OCI-LY7 (cell line): Measurements from ENCODE around the gene NBEAL2. TPM values are rescaled to one million over a fixed set of nuclear protein-coding genes. Genes with fewer than 3 reads are reported as not detected.
A peak's percentile ranks its signal among the peaks of the same experiment; 100 is the strongest.

ENCODE experiments used
- BruUV-seq: library from RNA; stranded (reverse); fragments of 400-500 nt; replicated peaks from 2 replicates; lab custom pipeline; 2021; lab: Mats Ljungman, UMichigan
- CTCF ChIA-PET: fragments of 300-600 bp; sonication (Branson Sonifier 250); formaldehyde crosslinking; loops from one replicate; lab custom pipeline; 2022; ENCODE audit warnings: antibody characterized with exemption; ENCODE audit not compliant: unreplicated experiment; lab: Charles Lee
- POLR2A ChIA-PET: fragments of 300-600 bp; sonication (Branson Sonifier 250); formaldehyde crosslinking; loops from one replicate; lab custom pipeline; 2022; ENCODE audit warnings: antibody characterized with exemption; lab: Charles Lee
- DNase-seq: peaks from one replicate; pipeline ENCODE4 v3.0.0-alpha.2; 2015; ENCODE audit warnings: low spot score
- H2AFZ ChIP-seq: fragments of 200-600 bp; sonication (generic), shearing (Covaris generic); 2 replicates; pipeline ENCODE4 v1.6.1; 2014; ENCODE audit warnings: mild to moderate bottlenecking, antibody characterized with exemption, low read length, moderate library complexity
- H3K27ac ChIP-seq: fragments of 200-600 bp; sonication (generic); 2 replicates; pipeline ENCODE4 v1.5.1; 2014; ENCODE audit warnings: mixed run types, low read depth, mild to moderate bottlenecking, moderate library complexity, low read length, inconsistent platforms; ENCODE audit not compliant: poor library complexity, severe bottlenecking
- H3K36me3 ChIP-seq: fragments of 200-600 bp; sonication (generic); 2 replicates; pipeline ENCODE4 v1.6.1; 2014; ENCODE audit warnings: mild to moderate bottlenecking, antibody characterized with exemption, low read length, moderate library complexity, mixed read lengths; ENCODE audit not compliant: insufficient read depth
- H3K4me1 ChIP-seq: fragments of 200-600 bp; sonication (generic); 2 replicates; pipeline ENCODE4 v1.5.1; 2014; ENCODE audit warnings: mild to moderate bottlenecking, low read length; ENCODE audit not compliant: insufficient read depth, poor library complexity, severe bottlenecking
- H3K4me2 ChIP-seq: fragments of 200-600 bp; sonication (generic); 2 replicates; pipeline ENCODE4 v1.6.1; 2014; ENCODE audit warnings: mild to moderate bottlenecking, low read length
- H3K4me3 ChIP-seq: fragments of 200-600 bp; sonication (generic); 2 replicates; pipeline ENCODE4 v1.5.1; 2014; ENCODE audit warnings: mild to moderate bottlenecking, low read depth, low read length; ENCODE audit not compliant: poor library complexity, severe bottlenecking
- H3K79me2 ChIP-seq: fragments of 200-600 bp; sonication (generic); 2 replicates; pipeline ENCODE4 v1.6.1; 2016; ENCODE audit warnings: low read depth, mild to moderate bottlenecking, low read length, moderate library complexity, mixed read lengths; ENCODE audit not compliant: insufficient read depth
- H3K9me2 ChIP-seq: fragments of 200-600 bp; sonication (generic); 2 replicates; pipeline ENCODE4 v1.6.1; 2016; ENCODE audit warnings: mild to moderate bottlenecking, low read length, mixed read lengths; ENCODE audit not compliant: insufficient read depth
- H3K9me3 ChIP-seq: fragments of 200-600 bp; sonication (generic); 2 replicates; pipeline ENCODE4 v1.6.1; 2014; ENCODE audit warnings: mild to moderate bottlenecking, mixed run types, low read length, mixed read lengths
- H4K20me1 ChIP-seq: fragments of 200-600 bp; sonication (generic); 2 replicates; pipeline ENCODE4 v1.6.1; 2014; ENCODE audit warnings: mild to moderate bottlenecking, antibody characterized with exemption, low read length, moderate library complexity, mixed read lengths; ENCODE audit not compliant: insufficient read depth
- EZH2phosphoT487 ChIP-seq: fragments of 200-600 bp; sonication (generic); IDR thresholded peaks from 2 replicates; pipeline ENCODE4 v1.6.1; 2018; ENCODE audit warnings: low read depth, borderline replicate concordance, mild to moderate bottlenecking, mixed run types, antibody characterized with exemption, low read length, moderate library complexity, mixed read lengths
- intact Hi-C: fragments of 100-400 bp; cut with micrococcal nuclease; formaldehyde crosslinking; loops from one replicate; pipeline ENCODE4 v1.10.0; 2022; ENCODE audit not compliant: unreplicated experiment
- total RNA-seq, 2 experiments: library from RNA; depleted of rRNA in 1 of 2; stranded (reverse); fragments of >200 nt in 1 of 2; shearing (Covaris generic) in 1 of 2; gene quantifications; 2 replicates each; pipeline ENCODE4 v1.2.3, GENCODE V29; 2014 to 2022
- TF ChIP-seq, protein P1 (sequence below): fragments of 200-600 bp; sonication (generic); conservative IDR thresholded peaks from 2 replicates; pipeline ENCODE4 v1.5.1; 2014; ENCODE audit warnings: mild to moderate bottlenecking, antibody characterized with exemption, low read length, moderate library complexity, mixed read lengths

The NBEAL2 gene
- total RNA-seq, 2 experiments from 2014 or later: 74.9 to 149 TPM

DNA sequence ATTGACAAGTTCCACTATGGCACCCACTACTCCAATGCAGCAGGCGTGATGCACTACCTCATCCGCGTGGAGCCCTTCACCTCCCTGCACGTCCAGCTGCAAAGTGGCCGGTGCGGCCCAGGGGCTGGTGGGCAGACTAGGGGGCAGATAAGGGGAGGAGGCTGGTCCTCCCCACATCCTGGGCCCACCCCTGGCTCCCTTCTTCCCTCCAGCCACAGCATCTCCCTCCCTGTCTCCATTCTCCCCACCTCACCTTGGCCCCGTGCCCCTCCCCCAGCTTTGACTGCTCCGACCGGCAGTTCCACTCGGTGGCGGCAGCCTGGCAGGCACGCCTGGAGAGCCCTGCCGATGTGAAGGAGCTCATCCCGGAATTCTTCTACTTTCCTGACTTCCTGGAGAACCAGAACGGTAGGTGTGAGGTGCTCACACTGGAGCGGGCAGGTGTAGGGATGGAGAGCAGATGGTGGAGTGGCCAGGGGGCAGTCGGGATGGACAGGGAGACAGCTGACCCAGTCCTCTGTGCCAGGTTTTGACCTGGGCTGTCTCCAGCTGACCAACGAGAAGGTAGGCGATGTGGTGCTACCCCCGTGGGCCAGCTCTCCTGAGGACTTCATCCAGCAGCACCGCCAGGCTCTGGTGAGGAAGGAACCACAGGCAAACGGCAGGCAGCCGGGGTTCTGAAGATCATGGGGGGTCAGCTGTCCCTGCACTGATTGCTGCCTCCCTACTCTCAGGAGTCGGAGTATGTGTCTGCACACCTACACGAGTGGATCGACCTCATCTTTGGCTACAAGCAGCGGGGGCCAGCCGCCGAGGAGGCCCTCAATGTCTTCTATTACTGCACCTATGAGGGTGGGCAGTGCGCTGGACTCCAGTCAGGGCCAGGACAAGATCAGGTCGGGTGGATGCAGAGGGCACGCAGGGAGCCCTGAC is 26.0 kb downstream of the NBEAL2 start:
- Histone ChIP-seq H3K79me2 (no peaks in the 10 kb centered on the region), H3K9me3 (no peaks in the 10 kb centered on the region), H4K20me1 (no peaks in the 10 kb centered on the region), H3K4me2 (no peak overlapping the region), H3K9me2 (no peaks in the 10 kb centered on the region), H3K4me1 (peaks cover 11% of the 10 kb centered on the region), H3K4me3 (no peak overlapping the region), H3K27ac (no peak overlapping the region), H2AFZ (no peak overlapping the region), H3K36me3 (peaks cover 90% of the 10 kb centered on the region)
- ChIA-PET POLR2A (interaction anchor here (0.5 kb wide), 1 partner anchor 33 kb away, joined by 3 read pairs; no protein-coding TSS in a partner anchor), CTCF (no interaction called here)
- no peak for DNase-seq
- intact Hi-C loops: no loop called here
- TF ChIP-seq, protein P1, sequence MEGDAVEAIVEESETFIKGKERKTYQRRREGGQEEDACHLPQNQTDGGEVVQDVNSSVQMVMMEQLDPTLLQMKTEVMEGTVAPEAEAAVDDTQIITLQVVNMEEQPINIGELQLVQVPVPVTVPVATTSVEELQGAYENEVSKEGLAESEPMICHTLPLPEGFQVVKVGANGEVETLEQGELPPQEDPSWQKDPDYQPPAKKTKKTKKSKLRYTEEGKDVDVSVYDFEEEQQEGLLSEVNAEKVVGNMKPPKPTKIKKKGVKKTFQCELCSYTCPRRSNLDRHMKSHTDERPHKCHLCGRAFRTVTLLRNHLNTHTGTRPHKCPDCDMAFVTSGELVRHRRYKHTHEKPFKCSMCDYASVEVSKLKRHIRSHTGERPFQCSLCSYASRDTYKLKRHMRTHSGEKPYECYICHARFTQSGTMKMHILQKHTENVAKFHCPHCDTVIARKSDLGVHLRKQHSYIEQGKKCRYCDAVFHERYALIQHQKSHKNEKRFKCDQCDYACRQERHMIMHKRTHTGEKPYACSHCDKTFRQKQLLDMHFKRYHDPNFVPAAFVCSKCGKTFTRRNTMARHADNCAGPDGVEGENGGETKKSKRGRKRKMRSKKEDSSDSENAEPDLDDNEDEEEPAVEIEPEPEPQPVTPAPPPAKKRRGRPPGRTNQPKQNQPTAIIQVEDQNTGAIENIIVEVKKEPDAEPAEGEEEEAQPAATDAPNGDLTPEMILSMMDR: no peak
- no peak for TF ChIP-seq EZH2phosphoT487
- BruUV-seq: TSS peak; percentile 52

DNA sequence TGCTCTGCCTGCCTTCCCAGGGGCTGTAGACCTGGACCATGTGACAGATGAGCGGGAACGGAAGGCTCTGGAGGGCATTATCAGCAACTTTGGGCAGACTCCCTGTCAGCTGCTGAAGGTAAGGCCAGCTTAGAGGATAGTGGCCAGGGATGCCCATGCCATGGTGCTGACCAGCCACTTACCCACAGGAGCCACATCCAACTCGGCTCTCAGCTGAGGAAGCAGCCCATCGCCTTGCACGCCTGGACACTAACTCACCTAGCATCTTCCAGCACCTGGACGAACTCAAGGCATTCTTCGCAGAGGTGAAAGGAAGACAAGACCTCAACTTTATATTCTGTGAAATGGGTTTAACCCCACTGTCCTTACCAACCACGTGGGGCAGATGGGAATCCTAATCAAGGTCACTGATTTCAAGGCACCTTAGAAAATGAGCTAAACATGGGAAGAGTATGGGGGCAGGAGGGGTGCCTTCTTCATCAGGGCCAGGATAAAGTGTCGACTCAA is 26.7 kb downstream of the NBEAL2 start:
- Histone ChIP-seq H4K20me1 (no peaks in the 10 kb centered on the region), H3K9me3 (no peaks in the 10 kb centered on the region), H3K27ac (no peak overlapping the region), H3K36me3 (peaks cover 85% of the 10 kb centered on the region), H2AFZ (no peak overlapping the region), H3K4me3 (no peak overlapping the region), H3K4me2 (no peak overlapping the region), H3K79me2 (no peaks in the 10 kb centered on the region), H3K9me2 (no peaks in the 10 kb centered on the region), H3K4me1 (peaks cover 11% of the 10 kb centered on the region)
- CTCF ChIA-PET: no interaction called here
- no TSS peak for BruUV-seq
- TF ChIP-seq, protein P1: no peak
- intact Hi-C loops: no loop called here
- POLR2A ChIA-PET: interaction anchor here (0.5 kb wide), 1 partner anchor 33 kb away, joined by 3 read pairs; no protein-coding TSS in a partner anchor
- no peak for DNase-seq
